ENCODE measurements around the gene MAPK9. TPM values are rescaled to one million over a fixed set of nuclear protein-coding genes. Genes with fewer than 3 reads are reported as not detected.

The MAPK9 gene
- total RNA-seq, 2 donors from 2014 or later = 46.4 to 50.2 TPM

GRCh38 chr5:180290568-180291233 lies 1.2 kb downstream of the MAPK9 start:
- H3K9ac ChIP-seq (ENCODE audit: low read depth in 2 of 2, low read length in 2 of 2) = no peak overlapping the region
- no peak for TF ChIP-seq CTCF (IDR thresholded peaks at IDR 0.05)
- no peaks in the 10 kb centered on the region for H3K36me3 ChIP-seq
- H3K4me1 ChIP-seq = peaks cover 12% of the 10 kb centered on the region
- no peaks in the 10 kb centered on the region for H3K27me3 ChIP-seq
- H3K27ac ChIP-seq = no peak overlapping the region
- intact Hi-C loops (cut with DNase I) = no loop called here
- H3K9me3 ChIP-seq = no peaks in the 10 kb centered on the region
- peak; percentile 23 for DNase-seq
- H3K4me3 ChIP-seq = peak overlapping the region; percentile 73

GRCh38 chr5:180289966-180290365 lies 1.9 kb downstream of the MAPK9 start:
- TF ChIP-seq CTCF (IDR thresholded peaks at IDR 0.05) = no peak
- intact Hi-C loops (cut with DNase I) = no loop called here
- peaks cover 12% of the 10 kb centered on the region for H3K4me1 ChIP-seq
- no peak overlapping the region for H3K27ac ChIP-seq
- H3K36me3 ChIP-seq = no peaks in the 10 kb centered on the region
- no peak overlapping the region for H3K9ac ChIP-seq (ENCODE audit: low read depth in 2 of 2, low read length in 2 of 2)
- H3K4me3 ChIP-seq = no peak overlapping the region
- no peak for DNase-seq
- H3K9me3 ChIP-seq = no peaks in the 10 kb centered on the region
- H3K27me3 ChIP-seq = no peaks in the 10 kb centered on the region

GRCh38 chr5:180289433-180289832 lies 2.5 kb downstream of the MAPK9 start:
- H3K36me3 ChIP-seq = no peaks in the 10 kb centered on the region
- no peak overlapping the region for H3K4me3 ChIP-seq
- no peak for TF ChIP-seq CTCF (IDR thresholded peaks at IDR 0.05)
- no peak overlapping the region for H3K27ac ChIP-seq
- peaks cover 12% of the 10 kb centered on the region for H3K4me1 ChIP-seq
- peak; percentile 60 for DNase-seq
- H3K9me3 ChIP-seq = no peaks in the 10 kb centered on the region
- no peak overlapping the region for H3K9ac ChIP-seq (ENCODE audit: low read depth in 2 of 2, low read length in 2 of 2)
- H3K27me3 ChIP-seq = no peaks in the 10 kb centered on the region
- intact Hi-C loops (cut with DNase I) = no loop called here

GRCh38 chr5:180287868-180288267 lies 4.0 kb downstream of the MAPK9 start:
- intact Hi-C loops (cut with DNase I) = no loop called here
- TF ChIP-seq CTCF (IDR thresholded peaks at IDR 0.05) = no peak
- H3K27ac ChIP-seq = no peak overlapping the region

DNA sequence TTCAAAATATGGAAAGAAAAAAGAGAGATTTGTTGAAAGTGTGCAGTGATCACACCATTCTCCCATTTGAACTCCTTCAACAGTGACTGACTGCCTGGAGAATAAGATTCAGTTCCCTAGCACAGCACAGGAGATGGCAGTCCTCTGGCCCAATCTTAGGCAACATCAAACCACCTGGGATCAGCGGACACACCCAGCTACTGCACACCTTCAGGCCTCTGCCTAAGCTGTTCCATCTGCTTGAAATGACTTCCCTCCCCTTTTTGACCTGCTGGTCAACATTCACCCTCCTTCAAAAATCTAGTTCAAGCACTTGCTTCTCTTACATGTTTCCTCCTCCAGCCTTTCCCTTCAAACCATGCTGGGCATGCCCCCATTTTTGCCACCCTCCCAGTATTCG lies 4.5 kb downstream of the MAPK9 start:
- Histone ChIP-seq H3K27ac (no peak overlapping the region), H3K9me3 (no peaks in the 10 kb centered on the region), H3K4me3 (no peak overlapping the region), H3K9ac (ENCODE audit: low read depth in 2 of 2, low read length in 2 of 2) (no peak overlapping the region), H3K36me3 (no peaks in the 10 kb centered on the region), H3K4me1 (peaks cover 8% of the 10 kb centered on the region), H3K27me3 (no peaks in the 10 kb centered on the region)
- intact Hi-C loops (cut with DNase I) = no loop called here
- no peak for TF ChIP-seq CTCF (IDR thresholded peaks at IDR 0.05)
- DNase-seq = no peak

More at GRCh38 chr5:180287868-180288267, 4.0 kb downstream of the MAPK9 start:
- no peak overlapping the region for H3K4me3 ChIP-seq
- H3K9ac ChIP-seq (ENCODE audit: low read depth in 2 of 2, low read length in 2 of 2) = no peak overlapping the region
- H3K36me3 ChIP-seq = no peaks in the 10 kb centered on the region
- H3K9me3 ChIP-seq = no peaks in the 10 kb centered on the region
- H3K4me1 ChIP-seq = peaks cover 8% of the 10 kb centered on the region
- no peak for DNase-seq
- no peaks in the 10 kb centered on the region for H3K27me3 ChIP-seq
